B cell (primary cell): ENCODE measurements around the gene AFF2.

Experiments
- EZH2 ChIP-seq: IDR thresholded peaks from 2 replicates; pipeline ENCODE4 v1.6.1; 2012; ENCODE audit warnings: borderline replicate concordance, low read depth, mild to moderate bottlenecking, moderate library complexity, low read length; ENCODE audit not compliant: insufficient read depth, poor library complexity, severe bottlenecking
- TF ChIP-seq, protein P1 (sequence below): fragments of 200-600 bp; IDR thresholded peaks from one replicate; pipeline ENCODE4 v1.8.0; 2022; ENCODE audit warnings: antibody characterized with exemption, mild to moderate bottlenecking

DNA sequence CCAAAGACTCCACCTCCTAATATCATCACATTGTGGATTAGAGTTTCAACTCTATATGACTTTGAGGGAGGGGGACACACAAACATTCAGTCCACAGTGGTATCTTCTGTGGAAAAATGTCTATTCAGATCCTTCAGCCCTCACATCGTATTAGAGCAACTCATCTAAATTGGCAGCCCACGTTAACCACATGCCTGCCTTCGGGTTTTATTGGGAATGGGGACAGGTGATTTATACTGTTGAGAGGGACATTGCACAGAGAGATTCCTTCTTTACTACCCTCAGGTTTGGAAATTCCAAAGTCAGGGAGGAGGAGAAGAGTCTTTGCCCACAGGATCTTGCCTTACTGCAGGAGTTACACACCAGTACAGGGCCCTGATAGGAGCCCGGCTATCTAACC is 372.5 kb downstream of the AFF2 start:
- TF ChIP-seq, protein P1, sequence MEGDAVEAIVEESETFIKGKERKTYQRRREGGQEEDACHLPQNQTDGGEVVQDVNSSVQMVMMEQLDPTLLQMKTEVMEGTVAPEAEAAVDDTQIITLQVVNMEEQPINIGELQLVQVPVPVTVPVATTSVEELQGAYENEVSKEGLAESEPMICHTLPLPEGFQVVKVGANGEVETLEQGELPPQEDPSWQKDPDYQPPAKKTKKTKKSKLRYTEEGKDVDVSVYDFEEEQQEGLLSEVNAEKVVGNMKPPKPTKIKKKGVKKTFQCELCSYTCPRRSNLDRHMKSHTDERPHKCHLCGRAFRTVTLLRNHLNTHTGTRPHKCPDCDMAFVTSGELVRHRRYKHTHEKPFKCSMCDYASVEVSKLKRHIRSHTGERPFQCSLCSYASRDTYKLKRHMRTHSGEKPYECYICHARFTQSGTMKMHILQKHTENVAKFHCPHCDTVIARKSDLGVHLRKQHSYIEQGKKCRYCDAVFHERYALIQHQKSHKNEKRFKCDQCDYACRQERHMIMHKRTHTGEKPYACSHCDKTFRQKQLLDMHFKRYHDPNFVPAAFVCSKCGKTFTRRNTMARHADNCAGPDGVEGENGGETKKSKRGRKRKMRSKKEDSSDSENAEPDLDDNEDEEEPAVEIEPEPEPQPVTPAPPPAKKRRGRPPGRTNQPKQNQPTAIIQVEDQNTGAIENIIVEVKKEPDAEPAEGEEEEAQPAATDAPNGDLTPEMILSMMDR, result no peak
- no peak for TF ChIP-seq EZH2
